ENCODE data around the gene IQSEC1.
A peak's percentile ranks its signal among the peaks of the same experiment; 100 is the strongest.

Gene IQSEC1

GRCh38 chr3:13085081-13085845 is 12.0 kb upstream of the IQSEC1 start:
- no peak for DNase-seq

- peak in 1 of 2 donors; percentile 48 for DNase-seq
Measured at GRCh38 chr3:13083898-13084297, 10.7 kb upstream of the IQSEC1 start.

- no peak for DNase-seq
Measured at GRCh38 chr3:13083254-13083653, 10.0 kb upstream of the IQSEC1 start.

- no peak for DNase-seq
Measured at GRCh38 chr3:13082677-13083076, 9.4 kb upstream of the IQSEC1 start.

- no peak for DNase-seq
Measured at GRCh38 chr3:13081603-13082360, 8.6 kb upstream of the IQSEC1 start.

- DNase-seq = no peak
Measured at GRCh38 chr3:13080591-13080990, 7.4 kb upstream of the IQSEC1 start.

- DNase-seq = no peak
Measured at GRCh38 chr3:13080026-13080425, 6.8 kb upstream of the IQSEC1 start.

GRCh38 chr3:13079510-13079909 is 6.3 kb upstream of the IQSEC1 start:
- no peak for DNase-seq

GRCh38 chr3:13079051-13079450 is 5.8 kb upstream of the IQSEC1 start:
- DNase-seq = no peak

GRCh38 chr3:13078163-13078905 is 5.1 kb upstream of the IQSEC1 start:
- no peak for DNase-seq

- no peak for DNase-seq
Measured at GRCh38 chr3:13077431-13078162, 4.4 kb upstream of the IQSEC1 start.

GRCh38 chr3:13075986-13076654 is 2.9 kb upstream of the IQSEC1 start:
- DNase-seq = no peak

- no peak for DNase-seq
Measured at GRCh38 chr3:13075318-13075717, 2.1 kb upstream of the IQSEC1 start.

- no peak for DNase-seq
Measured at GRCh38 chr3:13074006-13074375, 762 bp upstream of the IQSEC1 start.

- DNase-seq = no peak
Measured at GRCh38 chr3:13072600-13073325, 466 bp downstream of the IQSEC1 start.

- peak in 1 of 2 donors; percentile 39 for DNase-seq
Measured at GRCh38 chr3:13072239-13072599, 1.0 kb downstream of the IQSEC1 start.

GRCh38 chr3:13071695-13072094 is 1.5 kb downstream of the IQSEC1 start:
- no peak for DNase-seq

GRCh38 chr3:13070391-13071070 is 2.7 kb downstream of the IQSEC1 start:
- DNase-seq = no peak

GRCh38 chr3:13069495-13069894 is 3.7 kb downstream of the IQSEC1 start:
- peak; percentile 57 to 74 for DNase-seq

- DNase-seq = no peak
Measured at GRCh38 chr3:13068269-13069010, 4.8 kb downstream of the IQSEC1 start.
